Fibroblast of skin of right biceps (primary cell): ENCODE results near the gene CDC5L.

ENCODE experiments used
- DNase-seq: peaks from one replicate; pipeline ENCODE4 v3.0.0-alpha.2; 2013

The CDC5L gene

GRCh38 chr6:44477293-44477894 is 89.9 kb downstream of the CDC5L start:
- no peak for DNase-seq

- no peak for DNase-seq
Measured at GRCh38 chr6:44478158-44478557, 90.7 kb downstream of the CDC5L start.

GRCh38 chr6:44478591-44479254 is 91.2 kb downstream of the CDC5L start:
- DNase-seq, result no peak

- peak; percentile 45 for DNase-seq
Measured at GRCh38 chr6:44480097-44480541, 92.6 kb downstream of the CDC5L start.

GRCh38 chr6:44481056-44481455 is 93.5 kb downstream of the CDC5L start:
- no peak for DNase-seq

GRCh38 chr6:44481760-44482159 is 94.3 kb downstream of the CDC5L start:
- DNase-seq, result no peak

- peak; percentile 91 for DNase-seq
Measured at GRCh38 chr6:44485601-44486401, 98.3 kb downstream of the CDC5L start.

GRCh38 chr6:44487002-44487401 is 99.5 kb downstream of the CDC5L start:
- DNase-seq, result no peak

- DNase-seq, result peak; percentile 50
Measured at GRCh38 chr6:44487586-44487985, 100.1 kb downstream of the CDC5L start.

- DNase-seq, result peak; percentile 97
Measured at GRCh38 chr6:44489910-44490604, 102.6 kb downstream of the CDC5L start.

GRCh38 chr6:44493132-44493531 is 105.6 kb downstream of the CDC5L start:
- DNase-seq, result no peak

GRCh38 chr6:44493593-44493992 is 106.1 kb downstream of the CDC5L start:
- no peak for DNase-seq

- DNase-seq, result peak; percentile 90
Measured at GRCh38 chr6:44494011-44494501, 106.5 kb downstream of the CDC5L start.

- no peak for DNase-seq
Measured at GRCh38 chr6:44495036-44495901, 107.8 kb downstream of the CDC5L start.

- no peak for DNase-seq
Measured at GRCh38 chr6:44496665-44497369, 109.3 kb downstream of the CDC5L start.

GRCh38 chr6:44497807-44498206 is 110.3 kb downstream of the CDC5L start:
- no peak for DNase-seq

- no peak for DNase-seq
Measured at GRCh38 chr6:44498436-44498835, 110.9 kb downstream of the CDC5L start.

- no peak for DNase-seq
Measured at GRCh38 chr6:44499609-44500008, 112.1 kb downstream of the CDC5L start.
